ENCODE measurements around the gene YBX3.
"Not testable (repeated sequence)": the region's sequence is repeated elsewhere in the genome, so short reads cannot be mapped to it uniquely, and the experiment has no call there.

The YBX3 gene

DNA sequence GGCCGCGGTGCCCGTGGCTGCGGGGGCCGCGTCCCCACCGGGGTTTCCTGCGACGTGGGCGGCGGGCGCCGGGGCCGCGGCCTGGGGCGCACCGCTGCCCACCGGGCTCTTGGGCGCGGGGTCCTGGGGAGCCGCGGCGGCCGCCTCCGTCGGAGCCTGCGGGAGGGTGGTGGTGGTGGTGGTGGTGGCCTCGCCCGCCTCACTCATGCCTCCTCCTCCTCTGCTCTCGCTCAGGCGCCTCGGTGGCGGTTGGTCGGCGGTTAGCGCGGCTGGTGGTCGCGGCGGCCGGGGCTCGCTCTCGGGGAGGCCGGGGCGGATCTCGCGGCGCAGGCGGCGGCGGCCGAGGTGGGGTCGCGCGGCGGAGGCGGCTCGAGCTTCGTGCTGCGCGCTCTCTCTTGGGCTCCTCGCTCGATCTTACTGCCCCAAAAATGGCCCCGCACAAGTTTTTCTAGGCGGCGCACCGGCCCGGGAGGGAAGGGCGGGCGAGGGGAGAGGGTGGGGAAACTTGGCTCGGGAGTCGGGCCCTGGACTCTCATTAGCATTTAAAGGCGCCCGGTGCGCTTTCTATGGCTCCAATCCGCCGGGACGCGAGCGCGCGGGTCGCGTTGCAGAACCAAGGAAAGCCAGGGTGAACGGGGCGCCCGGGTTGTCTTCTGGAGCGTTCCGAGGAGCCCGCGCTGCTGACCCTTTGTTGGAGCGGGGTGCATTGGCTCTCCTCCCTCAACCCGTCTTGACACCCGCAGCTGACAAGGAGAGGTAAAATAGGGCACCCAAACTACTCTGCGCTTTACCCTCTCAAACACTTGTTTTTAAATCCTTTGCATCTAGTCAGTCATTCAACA lies at the start of gene YBX3:
Gene YBX3, minus strand, starts transcription at position 419 of the 842 bp plus-strand sequence. Its CDS starts 212 bp downstream, at position 207.
- in situ Hi-C loops (cut with MboI; ENCODE audit: low sequenced_read_pairs) = no loop called here

DNA sequence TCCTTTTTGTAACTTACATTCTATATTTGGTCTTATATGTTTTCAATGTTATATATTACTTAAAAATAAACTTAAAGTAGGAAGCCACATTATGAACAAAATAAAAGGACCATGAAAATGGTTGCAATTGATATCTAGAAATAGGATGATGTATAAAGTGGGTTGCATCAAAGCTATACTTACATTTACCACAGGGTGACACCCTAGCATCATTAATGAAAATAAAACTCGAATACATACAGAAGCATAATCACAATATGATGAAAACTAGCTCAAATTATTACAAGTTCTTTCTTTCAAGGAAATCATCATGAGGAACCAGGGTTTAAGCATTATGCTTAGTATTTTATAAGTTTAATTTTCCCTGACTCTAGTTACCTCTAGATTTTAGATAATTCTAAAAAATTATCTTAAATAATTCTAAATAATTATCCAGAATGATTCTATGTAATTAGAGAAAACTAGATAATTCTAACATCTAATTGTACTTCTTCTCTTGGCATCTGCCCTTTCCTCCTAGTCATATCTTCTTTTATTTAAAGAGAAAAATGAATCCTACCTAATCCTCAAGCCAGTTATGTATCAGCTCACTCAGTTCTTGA lies 48.1 kb upstream of the YBX3 start:
- in situ Hi-C loops (cut with MboI; ENCODE audit: low sequenced_read_pairs) = loop anchor here (25.0 kb wide), 1 partner anchor 716 kb away; no protein-coding TSS in a partner anchor

DNA sequence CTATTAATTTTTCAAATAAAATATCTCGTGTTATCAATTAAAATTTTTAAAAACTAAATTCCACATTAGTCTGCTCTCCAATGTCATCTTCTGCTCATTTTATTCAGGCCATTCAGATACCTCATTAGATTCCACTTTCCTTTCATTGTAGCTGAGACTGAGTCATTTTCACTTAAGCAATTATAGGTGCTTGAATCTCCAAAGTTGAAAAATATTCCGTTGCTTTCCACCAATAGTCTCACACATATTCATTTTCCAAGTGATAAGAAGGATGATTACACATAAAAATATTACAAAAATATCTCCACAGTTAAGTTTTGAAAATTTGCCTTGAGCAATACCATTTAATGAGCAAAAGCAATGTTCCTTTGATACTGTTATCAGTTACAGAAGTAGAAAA lies 36.5 kb upstream of the YBX3 start:
- in situ Hi-C loops (cut with MboI; ENCODE audit: low sequenced_read_pairs) = loop anchor here (25.0 kb wide), 1 partner anchor 728 kb away; no protein-coding TSS in a partner anchor

DNA sequence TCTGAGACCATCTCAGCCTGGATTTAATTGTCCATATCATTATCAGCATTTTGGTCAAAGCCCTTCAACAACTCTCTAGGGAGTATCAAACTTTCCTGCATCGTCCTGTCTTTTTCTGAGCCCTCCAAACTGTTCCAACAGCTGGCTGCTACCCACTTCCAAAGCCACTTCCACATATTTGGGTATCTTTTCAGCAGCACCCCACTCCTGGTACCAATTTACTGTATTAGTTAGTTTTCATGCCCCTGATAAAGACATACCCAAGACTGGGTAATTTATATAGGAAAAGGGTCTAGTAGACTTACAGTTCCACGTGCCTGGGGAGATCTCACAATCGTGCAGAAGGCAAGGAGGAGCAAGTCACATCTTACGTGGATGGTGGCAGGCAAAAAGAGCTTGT lies 33.1 kb upstream of the YBX3 start:
- in situ Hi-C loops (cut with MboI; ENCODE audit: low sequenced_read_pairs) = loop anchor here (25.0 kb wide), 1 partner anchor 731 kb away; no protein-coding TSS in a partner anchor

DNA sequence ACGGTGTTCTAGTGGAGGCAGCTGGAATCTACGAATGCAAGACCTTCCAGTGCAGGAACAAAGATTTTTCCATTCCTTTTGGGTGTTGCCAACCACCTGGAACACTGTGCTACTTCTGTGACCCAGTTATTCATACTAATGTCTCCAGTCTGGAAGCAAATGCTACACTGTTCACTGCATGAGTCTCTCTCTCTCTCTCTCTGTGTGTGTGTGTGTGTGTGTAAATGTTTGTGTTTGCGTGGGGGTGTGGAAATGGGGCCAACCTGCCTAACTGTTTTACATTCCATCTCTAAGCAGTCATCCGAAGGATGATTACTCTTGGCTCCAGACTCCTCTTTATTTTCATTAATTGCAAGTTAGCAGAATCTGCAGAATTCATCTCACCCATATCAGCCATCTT lies 29.9 kb upstream of the YBX3 start:
- in situ Hi-C loops (cut with MboI; ENCODE audit: low sequenced_read_pairs) = loop anchor here (25.0 kb wide), 1 partner anchor 734 kb away; no protein-coding TSS in a partner anchor

- in situ Hi-C loops (cut with MboI; ENCODE audit: low sequenced_read_pairs) = loop anchor here (25.0 kb wide), 1 partner anchor 737 kb away; no protein-coding TSS in a partner anchor
These were observed 27.2 kb upstream of the YBX3 start for GRCh38 chr12:10750385-10750727.

GRCh38 chr12:10749700-10750384 lies 26.7 kb upstream of the YBX3 start:
- in situ Hi-C loops (cut with MboI; ENCODE audit: low sequenced_read_pairs) = loop anchor here (25.0 kb wide), 1 partner anchor 737 kb away; no protein-coding TSS in a partner anchor

DNA sequence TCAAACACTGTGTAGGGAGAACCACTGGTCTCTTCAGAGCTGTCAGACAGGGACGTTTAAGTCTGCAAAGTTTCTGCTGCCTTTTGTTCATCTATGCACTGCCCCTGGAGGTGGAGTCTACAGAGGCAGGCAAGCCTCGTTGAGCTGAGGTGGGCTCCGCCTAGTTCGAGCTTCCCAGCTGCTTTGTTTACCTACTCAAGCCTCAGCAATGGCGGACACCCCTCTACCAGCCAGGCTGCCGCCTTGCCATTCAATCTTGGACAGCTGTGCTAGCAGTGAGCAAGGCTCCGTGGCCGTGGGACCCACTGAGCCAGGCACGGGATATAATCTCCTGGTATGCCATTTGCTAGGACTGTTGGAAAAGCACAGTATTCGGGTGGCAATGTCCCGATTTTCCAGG lies 24.6 kb upstream of the YBX3 start:
- in situ Hi-C loops (cut with MboI; ENCODE audit: low sequenced_read_pairs) = no loop called here

- in situ Hi-C loops (cut with MboI; ENCODE audit: low sequenced_read_pairs) = not testable (repeated sequence)
These were observed 20.3 kb upstream of the YBX3 start for GRCh38 chr12:10743420-10743819.

DNA sequence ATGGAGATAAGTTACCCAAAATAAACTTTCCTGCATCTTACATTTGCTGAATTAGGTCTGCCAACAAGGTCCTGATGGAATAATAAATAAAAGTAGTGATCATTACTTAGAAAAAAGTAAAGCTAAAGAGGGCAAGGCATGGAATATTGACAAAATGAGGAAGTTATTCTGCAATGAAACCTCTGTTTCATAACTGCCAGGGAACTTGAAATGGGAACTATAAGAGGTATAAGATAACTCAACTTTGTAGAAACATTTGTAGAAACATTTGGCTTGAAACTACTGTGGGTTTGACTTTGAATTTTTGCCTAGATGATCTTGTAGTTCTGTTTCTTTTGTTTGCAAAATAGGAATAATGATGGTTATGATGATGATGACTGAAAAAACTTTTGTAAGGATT lies 18.7 kb upstream of the YBX3 start:
- in situ Hi-C loops (cut with MboI; ENCODE audit: low sequenced_read_pairs) = no loop called here

DNA sequence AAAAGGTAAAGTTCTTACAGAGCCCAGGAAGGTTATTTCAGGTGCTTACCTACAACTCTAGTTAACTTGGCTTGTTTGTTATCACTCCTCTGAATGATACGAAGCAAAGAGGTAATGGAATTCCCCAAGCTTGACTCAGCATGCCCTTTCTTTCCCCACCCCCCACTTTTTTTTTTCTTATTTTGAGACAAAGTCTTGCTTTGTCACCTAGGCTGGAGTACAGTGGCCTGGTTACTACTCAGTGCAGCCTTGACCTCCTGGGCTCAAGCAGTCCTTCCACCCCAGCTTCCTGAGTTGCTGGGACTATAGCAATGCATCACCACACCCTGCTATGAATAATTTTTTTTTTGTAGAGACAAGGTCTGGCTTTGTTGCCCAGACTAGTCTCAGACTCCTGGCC lies 17.1 kb upstream of the YBX3 start:
- in situ Hi-C loops (cut with MboI; ENCODE audit: low sequenced_read_pairs) = no loop called here

DNA sequence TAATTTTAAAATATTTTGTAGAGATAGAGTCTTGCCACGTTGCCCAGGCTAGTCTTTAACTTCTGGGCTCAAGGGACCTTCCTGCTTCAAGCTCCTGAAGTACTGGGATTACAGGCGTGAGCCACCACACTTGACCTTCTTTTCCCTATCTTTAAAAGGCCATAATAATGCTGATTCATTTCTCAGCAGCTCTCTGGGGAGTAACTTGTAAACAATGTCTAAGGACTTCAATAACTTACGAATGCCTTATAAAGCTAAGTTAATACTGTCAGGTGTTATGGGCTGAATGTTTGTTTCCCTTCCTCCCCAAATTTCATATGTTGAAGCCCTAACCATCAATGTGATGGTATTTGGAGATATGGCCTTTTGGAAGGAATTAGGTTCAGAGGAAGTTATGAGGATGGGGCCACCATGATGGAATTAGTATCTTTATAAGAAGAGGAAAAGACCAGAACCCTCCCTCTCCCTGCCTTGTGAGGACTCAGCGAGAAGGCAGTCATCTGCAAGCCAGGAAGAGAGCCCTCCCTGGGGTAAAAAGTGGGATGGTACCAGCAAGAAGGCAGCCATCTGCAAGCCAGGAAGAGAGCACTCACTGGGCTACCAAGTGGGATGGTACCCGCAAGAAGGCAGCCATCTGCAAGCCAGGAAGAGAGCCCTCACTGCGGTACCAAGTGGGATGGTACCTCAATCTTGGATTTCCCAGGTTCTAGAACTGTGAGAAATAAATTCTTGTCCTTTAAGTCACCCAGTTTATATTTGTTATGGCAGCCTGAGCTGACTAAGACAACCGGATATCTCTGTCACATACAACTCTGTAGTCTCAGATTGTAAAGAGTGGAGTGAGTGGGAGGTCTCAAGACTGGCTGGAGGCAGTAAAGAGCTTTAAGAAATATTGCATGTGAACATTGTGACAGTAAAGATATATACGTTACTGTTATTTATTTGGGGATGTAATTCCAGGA lies 16.3 kb upstream of the YBX3 start:
- in situ Hi-C loops (cut with MboI; ENCODE audit: low sequenced_read_pairs) = no loop called here

DNA sequence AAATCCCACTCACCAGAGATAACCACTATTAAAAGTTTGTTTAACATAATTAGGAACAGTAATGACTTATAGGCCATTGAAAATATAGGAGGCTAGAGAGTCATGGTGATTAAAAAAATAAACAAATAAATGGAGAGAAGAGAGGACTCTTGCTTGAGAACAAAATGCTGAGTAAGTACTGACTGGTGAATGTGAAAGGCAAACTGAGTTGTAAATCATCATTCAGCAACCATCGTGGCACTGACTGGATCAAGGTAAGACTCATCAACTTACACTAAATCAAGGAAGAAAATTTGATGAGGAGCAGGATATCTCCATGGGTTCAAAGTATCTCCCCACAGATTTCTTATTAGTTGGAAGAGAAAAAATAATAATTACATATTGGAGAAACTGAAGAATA lies 14.1 kb upstream of the YBX3 start:
- in situ Hi-C loops (cut with MboI; ENCODE audit: low sequenced_read_pairs) = no loop called here

DNA sequence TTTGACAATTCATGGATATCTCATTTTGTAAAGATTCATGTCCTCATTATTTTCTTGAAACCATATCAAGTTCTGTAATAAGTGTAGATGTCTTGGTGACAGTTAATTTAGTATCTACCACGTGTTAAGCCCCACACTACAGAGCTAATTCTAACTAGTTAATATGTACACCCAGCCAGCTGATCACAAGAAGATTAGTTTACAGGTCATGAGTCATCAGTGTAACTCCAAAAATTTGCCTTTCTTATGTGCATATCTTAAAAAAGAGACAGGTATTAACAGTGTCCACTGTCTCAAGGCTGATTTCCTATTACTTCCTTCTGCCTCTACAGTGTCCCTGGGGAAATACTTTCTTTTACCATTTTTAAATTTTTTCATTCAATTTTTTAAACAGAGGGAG lies 13.3 kb upstream of the YBX3 start:
- in situ Hi-C loops (cut with MboI; ENCODE audit: low sequenced_read_pairs) = no loop called here

- in situ Hi-C loops (cut with MboI; ENCODE audit: low sequenced_read_pairs) = no loop called here
These were observed 12.3 kb upstream of the YBX3 start for GRCh38 chr12:10735428-10735827.

DNA sequence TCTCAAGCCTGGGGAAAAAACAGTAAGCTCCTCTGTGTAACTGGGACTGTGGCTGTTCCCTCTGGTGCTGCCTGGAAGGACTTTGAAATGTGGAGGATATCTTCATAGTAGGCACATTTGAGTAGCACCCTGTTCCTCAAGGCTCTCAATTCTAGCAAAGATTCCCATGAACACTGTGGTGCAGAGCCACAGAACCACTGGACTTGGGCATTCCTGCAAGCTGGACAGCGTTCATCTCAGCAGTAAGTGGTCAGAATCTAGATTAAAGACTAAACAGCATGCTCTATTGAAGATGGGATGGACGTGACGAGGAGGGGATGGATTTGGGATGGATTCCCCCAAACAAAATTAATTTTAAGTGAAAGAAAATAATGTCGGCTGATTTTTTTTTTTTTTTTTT lies 9.4 kb upstream of the YBX3 start:
- in situ Hi-C loops (cut with MboI; ENCODE audit: low sequenced_read_pairs) = no loop called here

DNA sequence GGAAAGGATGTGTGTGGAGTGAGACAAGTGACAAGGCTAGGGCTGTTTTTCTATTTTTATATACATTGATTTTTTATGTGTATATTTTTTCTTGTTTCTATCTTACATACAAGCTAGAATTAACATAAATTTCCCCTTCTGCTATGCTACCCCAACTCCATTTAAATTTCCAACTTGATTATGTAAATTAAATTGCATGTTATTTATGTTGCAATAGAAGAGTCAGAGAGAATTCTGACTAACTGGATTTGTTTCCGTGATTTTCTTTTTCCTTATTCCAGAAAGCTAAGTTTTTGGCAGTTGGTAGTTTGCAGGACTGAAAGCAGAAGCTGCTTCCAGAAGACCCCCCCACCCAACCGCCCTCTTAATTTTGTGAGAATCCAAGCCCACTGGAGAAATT lies 8.9 kb upstream of the YBX3 start:
- in situ Hi-C loops (cut with MboI; ENCODE audit: low sequenced_read_pairs) = no loop called here

DNA sequence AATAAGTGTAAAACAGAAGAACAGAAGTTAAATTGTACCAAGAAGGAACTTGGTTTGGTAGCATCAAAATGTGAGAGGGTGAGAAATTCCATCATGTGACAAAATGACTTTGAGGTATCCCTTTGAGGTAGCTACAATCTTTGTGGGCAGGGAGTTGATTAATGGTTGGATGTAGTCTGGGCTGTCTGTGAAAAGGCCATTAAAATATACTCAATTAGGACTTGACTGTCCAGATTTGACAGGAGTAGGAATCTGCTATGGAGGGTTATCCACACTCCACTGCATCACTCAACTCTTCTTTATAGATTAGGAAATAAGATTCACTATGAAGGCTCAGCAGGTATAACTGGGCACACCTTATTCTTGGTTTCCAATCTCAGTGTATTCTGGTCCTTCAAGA lies 7.4 kb upstream of the YBX3 start:
- in situ Hi-C loops (cut with MboI; ENCODE audit: low sequenced_read_pairs) = no loop called here

DNA sequence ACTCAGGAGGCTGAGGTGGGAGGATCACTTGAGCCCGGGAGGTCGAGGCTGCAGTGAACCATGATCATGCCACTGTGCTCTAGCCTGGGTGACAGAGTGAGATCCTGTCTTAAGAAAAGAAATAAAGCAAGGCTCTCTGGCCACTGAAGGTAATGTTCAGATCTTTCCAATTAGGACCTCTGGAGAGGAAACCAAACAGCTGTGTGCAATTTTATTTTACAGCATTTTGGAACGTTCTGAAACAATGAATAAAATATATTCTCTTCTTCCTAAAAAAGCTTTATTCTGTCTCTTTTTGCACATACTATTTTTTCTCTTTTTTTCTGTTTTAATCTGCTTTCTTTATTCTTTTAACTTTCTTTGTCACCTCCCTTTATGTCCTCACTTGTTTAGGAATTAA lies 5.0 kb upstream of the YBX3 start:
- in situ Hi-C loops (cut with MboI; ENCODE audit: low sequenced_read_pairs) = no loop called here

GRCh38 chr12:10726945-10727344 lies 3.8 kb upstream of the YBX3 start:
- in situ Hi-C loops (cut with MboI; ENCODE audit: low sequenced_read_pairs) = no loop called here

- in situ Hi-C loops (cut with MboI; ENCODE audit: low sequenced_read_pairs) = no loop called here
These were observed 1.9 kb upstream of the YBX3 start for GRCh38 chr12:10725003-10725402.
